PC-3 (cell line): ENCODE data around the gene GP9.

ENCODE experiments used
- CTCF ChIP-seq: fragments of 300-600 bp; sonication (generic); conservative IDR thresholded peaks from 2 replicates; pipeline ENCODE4 v1.5.1; 2017; ENCODE audit warnings: antibody characterized with exemption, low read depth, mild to moderate bottlenecking, low read length
- EZH2 ChIP-seq: fragments of 300-600 bp; sonication (generic); IDR thresholded peaks from one replicate; pipeline ENCODE4 v1.6.1; 2017; ENCODE audit warnings: antibody characterized with exemption, mild to moderate bottlenecking, low read length; ENCODE audit not compliant: unreplicated experiment

- TF ChIP-seq CTCF: no peak
- TF ChIP-seq EZH2: no peak
Measured at GRCh38 chr3:129023008-129023358, 37.6 kb upstream of the GP9 start.
